CD4-positive, alpha-beta T cell treated with Interleukin-17A for 4 hours (primary cell): ENCODE data around the gene BNIP5.

Source experiments
- DNase-seq: peaks from one replicate; pipeline ENCODE4 v3.0.0-alpha.2; 2020; ENCODE audit warnings: mixed read lengths

The BNIP5 gene

DNA sequence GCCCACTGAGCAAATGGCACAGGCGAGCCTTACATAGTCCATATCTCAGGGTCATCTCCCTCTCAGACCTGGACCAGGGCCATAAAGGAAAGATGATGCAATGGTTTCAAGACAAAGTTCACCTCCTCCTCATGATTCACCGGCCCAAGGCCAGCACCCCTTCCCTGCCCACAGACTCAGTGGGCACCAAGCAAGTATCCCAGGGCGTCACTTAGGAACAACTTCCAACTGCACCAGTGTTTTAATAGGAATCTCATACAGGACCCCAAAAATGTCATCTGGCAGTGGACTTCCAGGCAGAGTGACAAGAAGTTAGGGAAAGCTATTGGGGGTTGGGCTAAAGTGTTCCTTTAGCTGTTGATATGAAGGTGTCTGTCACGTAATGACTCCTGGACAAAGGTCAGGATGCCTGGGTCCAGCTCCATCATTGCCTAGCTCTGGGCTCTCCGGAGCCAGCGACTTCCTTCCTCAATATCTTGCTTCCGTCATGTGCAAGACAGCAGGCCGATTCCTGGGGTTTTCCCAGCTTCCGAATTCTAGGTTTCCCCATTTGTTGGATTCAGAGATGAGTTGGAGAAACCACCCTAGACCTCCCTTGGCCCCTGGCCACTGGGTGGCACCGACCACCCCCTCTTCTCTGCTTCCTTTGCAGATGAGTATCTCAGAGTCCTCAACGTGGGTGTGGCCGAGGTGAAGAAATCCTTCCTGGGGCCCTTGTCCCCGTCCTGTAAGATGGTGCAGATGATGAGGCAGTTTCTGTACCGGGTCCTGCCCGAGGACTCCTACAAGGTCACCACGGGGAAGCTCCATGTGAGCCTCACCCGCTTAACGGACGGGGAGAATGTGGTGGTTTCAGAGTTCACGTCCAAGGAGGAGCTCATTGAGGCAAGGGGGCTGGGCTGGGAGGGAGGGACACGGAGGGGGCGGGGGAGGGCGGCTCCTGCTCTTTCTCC is 45.7 kb downstream of the BNIP5 start:
- DNase-seq: no peak

GRCh38 chr6:36289281-36289878 is 47.3 kb downstream of the BNIP5 start:
- DNase-seq: no peak

- DNase-seq: no peak
Measured at GRCh38 chr6:36286858-36287257, 49.8 kb downstream of the BNIP5 start.

GRCh38 chr6:36285797-36286196 is 50.9 kb downstream of the BNIP5 start:
- DNase-seq: no peak

DNA sequence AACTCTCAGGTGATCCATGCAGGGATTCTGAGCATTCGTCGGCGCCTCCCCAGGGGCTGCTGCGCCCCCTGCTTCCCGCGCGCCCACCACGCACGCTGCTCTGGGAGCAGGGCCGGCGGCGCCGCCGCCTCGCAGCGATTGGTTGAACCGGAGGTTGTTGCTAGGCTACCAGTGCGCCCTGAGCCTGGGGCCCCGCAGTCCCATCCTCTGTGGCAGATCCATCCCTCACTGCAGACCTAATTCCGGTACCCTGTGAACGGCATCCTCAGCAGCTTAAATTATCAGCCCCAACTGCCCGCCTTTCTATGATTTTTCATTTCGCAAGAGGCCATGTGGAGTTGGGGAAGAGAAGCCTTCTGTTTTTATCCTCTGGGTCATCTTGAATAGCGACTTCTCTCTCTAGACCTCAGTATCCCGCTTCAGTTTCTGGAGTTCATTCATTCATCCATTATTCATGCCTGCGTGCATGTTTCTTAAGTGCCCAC is 51.5 kb downstream of the BNIP5 start:
- no peak for DNase-seq

DNA sequence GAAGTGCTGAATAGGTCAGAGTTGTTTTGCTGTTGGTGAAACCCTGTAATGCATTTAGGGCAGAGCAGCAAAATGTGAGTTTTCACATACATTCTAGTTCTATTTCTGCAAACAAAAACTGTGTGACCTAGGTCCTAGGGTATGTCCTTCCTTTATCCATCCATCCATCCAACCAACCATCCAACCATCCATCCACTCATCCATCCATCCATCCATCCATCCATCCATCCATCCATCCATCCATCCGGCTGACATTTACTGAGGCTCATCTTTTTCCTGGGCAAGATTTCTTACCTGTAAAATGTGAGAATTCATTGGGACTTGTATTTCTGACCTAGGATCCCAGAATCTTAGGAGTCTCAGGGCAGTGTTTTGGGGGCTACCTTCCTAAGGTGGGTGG is 52.3 kb downstream of the BNIP5 start:
- DNase-seq: no peak

DNA sequence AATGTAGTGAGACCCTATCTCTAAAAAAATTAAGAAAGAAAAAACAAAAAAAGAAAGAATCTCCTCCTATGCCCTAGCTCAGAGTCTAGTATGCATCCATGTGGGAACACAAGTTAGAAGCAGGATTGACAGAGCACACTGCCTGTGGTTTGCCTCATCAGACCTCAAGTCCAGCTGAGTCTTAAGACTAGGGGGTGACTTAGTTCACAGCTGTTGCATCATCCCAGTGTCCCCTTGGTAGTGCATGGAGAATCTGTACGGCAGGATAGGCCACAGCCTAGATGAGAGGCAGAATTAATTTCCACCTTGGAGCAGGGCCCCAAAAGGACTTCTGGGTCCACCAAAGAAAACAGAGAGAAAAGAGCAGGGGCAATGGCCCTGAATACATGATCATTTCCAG is 53.1 kb downstream of the BNIP5 start:
- no peak for DNase-seq

- DNase-seq: no peak
Measured at GRCh38 chr6:36280983-36281382, 55.7 kb downstream of the BNIP5 start.

DNA sequence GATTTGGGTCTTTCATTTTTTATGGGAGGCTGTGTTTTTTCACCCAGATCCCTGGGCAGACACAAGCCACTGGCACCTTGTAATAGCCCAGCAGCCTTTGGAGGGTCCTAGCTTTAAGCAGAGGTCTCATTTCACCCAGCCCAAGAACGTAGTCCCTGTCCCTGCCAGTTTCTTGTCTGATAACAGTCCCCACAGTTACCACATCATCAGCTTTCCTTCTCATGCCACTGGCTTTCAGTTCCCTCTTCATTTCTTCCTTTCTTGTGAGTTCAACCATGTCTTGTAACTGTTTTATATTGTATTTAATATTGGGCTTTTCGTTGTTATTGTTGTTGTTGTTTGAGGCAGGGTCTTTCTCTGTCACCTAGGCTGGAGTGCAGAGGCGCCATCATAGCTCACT is 56.2 kb downstream of the BNIP5 start:
- DNase-seq: no peak

- no peak for DNase-seq
Measured at GRCh38 chr6:36277946-36278470, 58.7 kb downstream of the BNIP5 start.

DNA sequence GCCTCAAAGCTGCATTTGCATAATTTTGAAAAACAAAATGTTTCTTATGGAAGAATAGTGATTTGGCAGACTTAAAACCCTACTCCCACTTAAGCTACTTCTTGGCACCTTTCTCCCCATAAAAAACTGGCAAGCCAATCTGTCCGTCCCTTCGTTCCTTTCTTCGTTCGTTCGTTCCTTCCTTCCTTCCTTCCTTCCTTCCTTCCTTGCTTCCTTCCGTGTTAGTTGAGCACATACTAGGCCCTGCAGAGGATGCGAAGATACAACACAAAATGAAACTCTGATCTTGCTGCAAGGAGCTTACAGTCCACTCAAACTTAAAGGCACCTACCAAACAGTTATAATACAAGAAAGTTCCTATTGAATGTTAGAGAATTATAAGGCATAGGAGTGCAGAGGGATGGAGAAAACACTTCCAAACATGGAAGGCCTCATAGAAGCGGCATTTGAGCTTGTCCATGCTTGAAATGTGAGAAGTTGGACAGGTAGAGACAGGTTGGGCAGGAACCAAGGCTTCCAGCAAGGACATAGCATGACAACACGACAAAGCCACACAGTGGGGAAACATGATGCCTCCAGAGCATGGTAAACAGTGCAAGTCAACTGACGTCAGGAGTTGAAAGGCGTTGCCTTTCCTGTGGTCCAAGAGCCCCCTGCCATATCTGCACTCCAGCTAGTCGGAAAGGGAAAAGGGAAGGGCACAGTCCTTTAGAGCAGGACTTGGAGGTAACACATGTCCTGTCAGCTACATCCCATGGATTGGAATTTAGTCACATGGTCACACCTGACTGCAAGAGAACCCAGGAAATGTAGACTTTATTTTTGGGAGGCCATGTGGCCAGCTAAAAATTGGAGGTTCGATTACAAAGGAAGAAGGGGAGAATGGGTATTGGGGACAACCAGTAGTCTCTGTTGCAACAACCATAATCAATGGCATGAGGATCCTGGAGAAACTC is 59.8 kb downstream of the BNIP5 start:
- DNase-seq: no peak

DNA sequence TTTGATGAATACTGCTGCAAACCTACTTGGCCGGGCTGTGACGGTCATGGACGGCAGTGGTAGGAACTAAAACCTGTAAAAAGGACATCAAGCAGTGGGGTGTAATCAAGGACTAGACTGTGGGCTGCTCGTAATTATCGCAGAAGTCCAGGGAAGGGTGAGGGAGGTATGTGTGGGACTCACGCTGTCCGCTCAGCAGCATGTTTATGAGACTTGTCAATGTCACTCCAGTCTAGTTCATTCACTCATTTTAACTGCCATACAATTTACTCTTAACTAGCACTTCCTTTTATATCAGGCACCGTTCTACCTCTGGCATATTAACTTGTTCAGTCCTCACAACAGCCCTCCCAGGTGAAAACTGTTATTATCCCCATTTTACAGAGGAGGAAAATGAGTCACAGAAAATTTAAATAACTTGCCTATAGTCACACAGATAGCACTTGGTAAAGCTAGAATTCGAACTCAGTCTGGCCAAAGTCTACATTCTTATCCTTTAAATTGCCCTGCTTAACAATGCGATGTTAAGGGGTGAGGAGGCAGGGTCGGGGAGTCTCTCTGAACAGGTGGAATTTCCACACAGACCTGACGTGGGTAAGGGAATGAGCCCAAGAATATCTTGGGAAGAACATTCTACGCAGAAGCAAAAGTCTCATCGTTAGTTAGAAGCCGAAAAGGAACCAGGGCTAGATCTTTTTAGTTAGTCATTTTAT is 62.7 kb downstream of the BNIP5 start:
- DNase-seq: no peak

- no peak for DNase-seq
Measured at GRCh38 chr6:36273067-36273466, 63.6 kb downstream of the BNIP5 start.

- DNase-seq: no peak
Measured at GRCh38 chr6:36272234-36272633, 64.5 kb downstream of the BNIP5 start.

DNA sequence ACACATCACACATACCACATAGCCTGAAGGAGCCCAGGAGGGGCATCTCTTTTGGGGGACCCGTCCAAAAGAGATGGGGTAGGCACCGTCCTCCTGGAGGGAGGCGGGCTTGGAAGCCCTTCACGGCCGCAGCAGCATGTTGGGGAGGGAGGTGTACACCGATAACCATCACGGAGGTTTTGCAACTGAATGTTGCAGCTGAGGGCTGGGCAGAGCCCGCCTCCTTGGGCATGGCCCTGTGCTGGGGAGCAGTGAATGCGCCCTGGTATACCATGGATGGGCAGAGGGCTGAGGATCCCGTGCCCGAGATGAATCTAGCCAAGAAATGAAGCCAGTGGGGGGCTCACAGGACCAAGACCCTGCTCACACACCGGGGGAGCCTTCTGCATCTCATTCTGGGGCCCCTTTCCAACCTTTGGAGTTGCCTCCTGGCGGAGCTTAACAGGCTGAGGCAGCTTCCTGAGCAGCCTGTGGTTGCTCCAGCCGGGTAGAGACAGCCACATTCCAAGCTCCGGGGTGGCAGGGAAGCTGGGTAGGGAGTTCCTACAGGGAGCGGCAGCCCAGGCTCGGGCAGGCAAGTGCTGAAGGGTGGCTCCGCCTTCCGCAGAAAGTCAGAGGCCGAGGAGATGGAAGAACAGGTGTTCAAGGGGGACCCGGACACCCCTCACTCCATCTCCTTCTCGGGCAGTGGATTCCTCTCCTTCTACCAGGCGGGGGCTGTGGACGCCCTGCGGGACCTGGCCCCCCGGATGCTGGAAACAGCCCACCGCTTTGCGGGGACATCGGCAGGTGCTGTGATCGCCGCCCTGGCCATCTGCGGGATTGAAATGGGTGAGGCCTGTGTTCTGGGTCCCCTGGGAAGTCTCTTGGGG is 66.6 kb downstream of the BNIP5 start, which contains the start of gene PNPLA1:
Gene PNPLA1 (plus strand): TSS at position 227 of the 872 bp plus-strand sequence. CDS start 400 bp downstream, at position 627.
- no peak for DNase-seq

- DNase-seq: no peak
Measured at GRCh38 chr6:36268478-36269275, 68.0 kb downstream of the BNIP5 start.

GRCh38 chr6:36267731-36268477 is 68.8 kb downstream of the BNIP5 start:
- no peak for DNase-seq

DNA sequence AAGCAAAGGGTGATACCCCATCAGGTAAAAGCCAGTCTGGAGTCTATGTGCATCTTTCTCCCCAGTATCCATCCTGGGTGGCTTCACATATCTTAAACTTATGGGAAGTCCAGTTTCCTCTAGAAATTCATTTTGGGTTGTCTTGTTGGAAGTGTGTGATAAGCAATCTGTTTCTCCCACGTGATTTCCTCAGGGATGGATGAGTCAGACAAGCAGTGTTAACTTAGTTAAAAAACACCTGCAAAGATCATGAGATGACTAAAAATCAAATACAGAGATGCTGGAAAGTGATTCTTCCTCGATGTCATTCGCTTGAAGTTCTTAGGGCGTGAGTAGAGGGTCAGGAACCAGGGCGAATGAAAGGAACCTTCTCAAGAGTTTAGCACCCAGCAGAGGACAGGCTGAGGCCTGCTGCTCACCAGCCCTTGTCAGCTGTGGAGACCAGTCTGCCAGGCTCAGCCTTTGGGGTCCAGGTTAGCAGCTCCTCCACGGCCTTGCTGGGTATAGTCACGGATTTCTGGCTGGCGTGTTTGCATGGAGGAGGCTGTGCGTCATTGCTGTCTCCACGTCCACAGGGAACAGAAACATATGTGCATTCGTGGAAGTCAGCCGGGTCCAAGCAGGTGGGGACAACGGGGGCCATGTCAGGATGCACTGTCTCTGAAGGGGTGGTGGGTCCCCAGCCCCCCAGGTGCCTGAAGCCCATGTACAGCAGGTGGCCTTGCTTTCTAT is 69.6 kb downstream of the BNIP5 start:
- DNase-seq: no peak
